ENCODE results near the gene KIF5A.

Gene KIF5A

GRCh38 chr12:57622293-57623245, 72.7 kb downstream of the KIF5A start:
- no peak for DNase-seq

- DNase-seq: no peak
Measured at GRCh38 chr12:57623385-57623784, 73.5 kb downstream of the KIF5A start.

- DNase-seq: no peak
Measured at GRCh38 chr12:57623811-57624390, 74.1 kb downstream of the KIF5A start.

DNA sequence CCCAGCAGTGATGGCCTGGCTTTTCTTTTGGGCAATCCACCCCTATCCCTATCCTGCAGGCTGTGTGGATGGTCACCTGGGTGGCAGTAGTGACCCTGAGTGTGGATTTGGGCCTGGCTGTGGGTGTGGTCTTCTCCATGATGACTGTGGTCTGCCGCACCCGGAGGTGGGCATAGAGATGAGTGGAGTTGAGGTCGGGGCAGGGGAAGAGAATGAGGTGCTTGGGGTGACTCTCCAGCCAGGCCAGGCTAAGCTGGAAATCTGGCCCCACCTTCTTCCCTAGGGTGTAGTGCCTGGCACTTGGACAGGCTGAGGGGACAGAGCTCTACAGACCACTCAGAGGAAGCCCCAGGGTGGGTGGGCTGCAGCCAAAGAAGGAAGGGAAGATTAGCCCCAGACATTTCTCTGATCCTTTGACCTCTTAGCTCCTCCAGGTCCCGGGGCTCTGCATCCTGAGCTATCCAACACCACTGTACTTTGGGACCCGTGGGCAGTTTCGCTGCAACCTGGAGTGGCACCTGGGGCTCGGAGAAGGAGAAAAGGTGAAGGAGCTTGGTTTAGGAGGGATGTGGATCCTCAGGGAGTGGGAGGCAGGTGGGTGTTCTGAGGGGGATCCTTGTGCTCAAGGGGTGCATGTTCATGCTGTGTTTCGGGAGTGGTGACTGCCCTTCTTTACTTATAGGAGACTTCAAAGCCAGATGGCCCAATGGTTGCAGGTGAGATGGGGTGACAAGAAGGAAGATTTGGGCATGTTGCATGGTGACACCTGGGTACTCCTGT, 74.8 kb downstream of the KIF5A start:
- DNase-seq: no peak

- DNase-seq: no peak
Measured at GRCh38 chr12:57625261-57626032, 75.6 kb downstream of the KIF5A start.

GRCh38 chr12:57626111-57626920, 76.5 kb downstream of the KIF5A start:
- no peak for DNase-seq

GRCh38 chr12:57626921-57627445, 77.1 kb downstream of the KIF5A start:
- DNase-seq: no peak

DNA sequence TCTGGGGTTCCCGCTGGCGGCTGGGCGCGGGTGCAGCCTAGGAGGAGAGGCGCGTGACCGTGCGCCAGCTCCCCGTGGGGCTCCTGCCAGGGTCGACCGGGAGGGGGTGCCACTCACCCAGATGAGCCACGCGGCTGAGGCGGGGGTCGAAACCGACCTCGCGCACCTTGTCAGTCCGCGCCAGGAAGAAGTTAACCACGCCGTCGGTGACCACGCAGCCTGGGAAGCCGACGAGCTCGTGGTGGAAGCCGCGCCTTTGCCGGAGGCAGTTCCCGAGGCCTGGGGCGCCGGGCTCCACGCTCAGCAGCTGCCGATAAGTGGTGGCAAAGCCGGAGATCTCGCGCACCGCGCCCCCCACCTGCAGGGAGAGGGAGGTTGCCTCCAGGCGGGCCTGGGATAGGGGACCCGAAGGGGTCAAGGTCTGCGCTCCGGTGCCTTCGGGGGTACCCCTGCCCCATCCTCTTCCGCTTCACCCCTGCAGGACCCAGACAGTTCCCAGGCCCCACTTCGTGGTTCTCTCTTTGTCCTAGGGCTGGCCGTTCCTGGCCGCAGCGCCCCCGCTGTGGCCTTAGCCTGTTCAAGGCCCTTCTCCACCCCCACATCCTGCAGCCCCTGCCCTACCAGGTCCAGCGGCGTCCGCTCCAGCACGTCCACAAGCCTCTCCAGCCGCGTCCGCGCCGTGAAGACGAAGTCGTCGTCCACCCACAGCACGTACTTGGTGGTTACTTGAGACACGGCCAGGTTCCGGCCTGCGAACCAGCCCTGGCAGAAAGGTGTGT, 77.8 kb downstream of the KIF5A start:
- no peak for DNase-seq

- DNase-seq: no peak
Measured at GRCh38 chr12:57628280-57629191, 78.7 kb downstream of the KIF5A start.

DNA sequence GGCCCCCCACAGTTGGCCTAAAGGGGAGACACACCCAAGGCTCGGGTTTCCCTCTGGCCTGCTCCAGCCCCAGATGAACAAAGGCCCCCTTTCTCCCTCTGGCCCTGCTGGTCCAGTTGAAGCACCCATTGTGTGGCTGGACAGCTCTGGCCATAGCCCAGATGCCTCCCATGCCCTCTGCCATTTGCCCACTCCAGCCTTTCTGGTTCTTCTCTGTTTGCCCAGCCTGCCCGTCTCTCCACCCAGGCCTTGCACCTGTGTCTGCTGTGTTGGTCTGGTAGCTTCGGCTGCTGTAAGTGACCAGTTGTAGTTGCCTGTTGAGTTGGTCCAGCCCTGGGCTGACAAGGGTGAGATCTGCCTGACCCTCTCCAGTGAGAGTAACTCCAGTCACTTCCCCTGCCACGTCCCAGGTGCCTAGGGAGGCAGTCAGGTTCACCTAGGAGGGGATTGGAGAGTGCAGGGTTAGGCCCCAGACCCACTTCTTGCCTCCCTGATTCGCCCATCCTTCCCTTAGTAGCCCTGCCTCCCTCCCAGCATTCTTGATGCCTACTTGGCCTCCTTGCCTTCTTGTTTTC, 80.1 kb downstream of the KIF5A start:
- DNase-seq: no peak

GRCh38 chr12:57630891-57631433, 81.1 kb downstream of the KIF5A start:
- DNase-seq: no peak

- no peak for DNase-seq
Measured at GRCh38 chr12:57631566-57632072, 81.8 kb downstream of the KIF5A start.

DNA sequence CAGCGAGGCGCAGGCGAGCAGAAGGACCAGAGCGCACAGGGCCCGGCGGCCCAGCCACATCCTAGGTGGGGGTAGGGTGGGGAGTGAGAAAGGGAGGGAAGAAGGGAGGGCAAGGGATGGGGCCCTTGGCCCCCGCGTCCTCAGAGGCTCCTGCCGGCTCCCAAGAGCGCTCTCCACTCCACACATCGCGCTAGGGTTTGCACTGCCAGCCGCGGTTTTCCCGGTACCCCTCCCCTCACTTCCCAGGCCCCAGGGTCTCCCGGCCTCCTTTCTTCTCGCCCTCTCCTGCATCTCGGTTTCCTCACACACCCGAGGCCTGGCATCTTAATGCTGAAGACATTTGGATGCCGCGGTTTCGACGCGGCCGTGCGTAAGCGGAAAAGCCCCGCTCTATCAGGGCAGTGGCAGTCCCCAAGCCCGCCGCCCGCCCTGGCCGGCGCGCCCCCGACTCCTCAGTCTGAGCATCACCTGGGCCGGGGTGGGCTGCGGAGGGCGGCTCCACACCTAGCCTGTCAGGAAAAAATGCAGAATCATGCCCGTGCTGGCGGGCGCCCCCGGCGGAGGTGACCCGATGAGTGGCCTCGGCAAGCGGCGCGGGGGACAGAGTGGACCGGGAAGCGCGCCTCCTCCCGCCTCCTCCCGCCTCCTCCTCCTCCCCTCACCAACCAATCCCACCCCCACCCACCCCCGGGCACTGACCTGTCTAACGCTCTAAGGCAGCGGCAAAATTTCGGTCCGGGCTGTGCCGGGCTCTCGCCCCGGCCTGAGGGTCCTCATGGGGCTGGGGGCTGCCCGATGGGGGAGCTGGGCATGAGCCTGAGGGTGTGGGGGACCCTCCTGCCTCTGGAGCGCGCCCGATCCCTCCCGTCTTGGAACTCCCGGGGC, 82.5 kb downstream of the KIF5A start:
- no peak for DNase-seq

GRCh38 chr12:57632958-57633840, 83.4 kb downstream of the KIF5A start, which contains the start of gene B4GALNT1:
Gene B4GALNT1 (minus strand): TSS chr12:57633201. CDS start chr12:57632132, 1,069 bp downstream.
- DNase-seq: peak; percentile 11
